Measurements from ENCODE around the gene ARID3A.
"Not testable (repeated sequence)": the region's sequence is repeated elsewhere in the genome, so short reads cannot be mapped to it uniquely, and the experiment has no call there.

Gene ARID3A

GRCh38 chr19:1018932-1019615 is 93.2 kb downstream of the ARID3A start:
- no peak for DNase-seq

GRCh38 chr19:1019616-1019961 is 93.8 kb downstream of the ARID3A start:
- DNase-seq = no peak

DNA sequence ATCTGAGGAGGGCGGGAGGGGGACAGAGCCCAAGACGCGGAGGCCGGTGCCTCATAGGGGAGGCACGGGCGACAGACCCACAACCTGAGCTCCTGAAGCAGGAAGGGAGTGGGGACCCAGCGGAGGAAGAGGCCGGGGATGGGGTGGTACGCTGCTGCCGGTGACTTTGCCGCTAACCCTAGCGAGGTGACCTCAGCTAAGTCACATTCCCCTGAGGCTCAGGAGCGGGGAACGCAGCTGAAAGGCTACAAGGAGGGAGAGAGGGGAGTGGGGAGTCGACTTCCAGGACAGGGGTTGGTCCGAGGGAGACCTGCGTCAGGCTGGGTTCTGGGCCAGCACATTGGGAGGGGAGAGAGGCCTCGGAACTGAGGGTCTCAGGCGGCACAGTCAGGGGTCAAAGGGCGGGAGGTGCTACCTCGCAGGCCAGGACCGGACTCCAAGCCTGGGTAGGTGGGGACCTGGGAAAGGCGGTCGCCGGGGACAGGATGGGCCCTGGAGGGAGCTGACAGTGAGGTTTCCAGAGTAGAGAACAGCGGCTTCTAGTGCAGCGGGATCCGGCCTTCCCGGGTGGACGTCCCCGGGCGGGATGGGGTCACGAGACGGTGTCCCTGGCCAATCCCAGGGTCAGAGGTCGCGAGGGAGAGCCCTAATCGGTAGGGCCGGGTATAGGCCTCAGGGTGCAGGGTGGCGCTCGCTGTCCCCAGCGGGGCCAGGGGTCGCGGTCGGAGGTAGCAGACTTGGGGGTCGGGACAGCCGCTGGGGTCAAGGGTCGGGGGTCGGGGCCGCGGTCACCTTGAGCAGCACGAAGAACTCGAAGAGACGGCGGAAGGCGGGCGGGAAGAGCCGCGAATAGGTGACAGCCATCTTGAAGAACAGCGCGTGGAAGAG is 94.4 kb downstream of the ARID3A start:
- DNase-seq = no peak

GRCh38 chr19:1020868-1021425 is 95.1 kb downstream of the ARID3A start, which contains the start of gene TMEM259:
TSS of gene TMEM259 (minus strand) at chr19:1021123. CDS start at chr19:1020996, 127 bp downstream.
- DNase-seq = peak; percentile 98

DNA sequence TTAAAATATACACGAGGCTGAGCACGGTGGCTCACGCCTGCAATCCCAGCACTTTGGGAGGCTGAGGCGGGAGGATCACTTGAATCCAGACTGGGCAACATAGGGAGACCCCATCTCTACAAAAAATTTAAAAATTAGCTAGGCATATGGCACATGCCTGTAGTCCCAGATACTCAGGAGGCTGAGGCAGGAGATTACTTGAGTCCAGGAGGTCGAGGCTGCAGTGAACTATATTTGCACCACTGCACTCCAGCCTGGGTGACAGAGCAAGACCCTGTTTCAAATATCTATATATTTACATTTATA is 98.0 kb downstream of the ARID3A start:
- DNase-seq = not testable (repeated sequence)

DNA sequence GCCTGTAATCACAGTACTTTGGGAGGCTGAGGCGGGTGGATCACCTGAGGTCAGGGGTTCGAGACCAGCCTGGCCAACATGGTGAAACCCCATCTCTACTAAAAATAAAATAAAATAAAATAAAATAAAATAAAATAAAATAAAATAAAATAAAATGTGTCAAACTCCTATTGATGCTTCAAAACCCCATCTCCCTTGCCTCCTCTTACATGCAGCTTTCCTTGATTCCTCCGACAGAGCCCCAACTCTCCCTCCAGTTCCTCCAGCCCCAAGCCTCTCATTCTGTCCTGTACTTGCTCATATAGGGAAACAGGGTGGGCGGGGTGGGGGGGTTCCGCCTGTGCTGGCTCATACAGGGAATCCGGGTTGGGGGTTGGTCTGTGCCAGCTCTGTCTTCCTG is 99.2 kb downstream of the ARID3A start:
- not testable (repeated sequence) for DNase-seq
